Measurements from ENCODE around the gene SPATA7. TPM values are rescaled to one million over a fixed set of nuclear protein-coding genes. Genes with fewer than 3 reads are reported as not detected.

Gene SPATA7
- total RNA-seq, 1 experiment from 2014 or later, result 7.4 TPM

DNA sequence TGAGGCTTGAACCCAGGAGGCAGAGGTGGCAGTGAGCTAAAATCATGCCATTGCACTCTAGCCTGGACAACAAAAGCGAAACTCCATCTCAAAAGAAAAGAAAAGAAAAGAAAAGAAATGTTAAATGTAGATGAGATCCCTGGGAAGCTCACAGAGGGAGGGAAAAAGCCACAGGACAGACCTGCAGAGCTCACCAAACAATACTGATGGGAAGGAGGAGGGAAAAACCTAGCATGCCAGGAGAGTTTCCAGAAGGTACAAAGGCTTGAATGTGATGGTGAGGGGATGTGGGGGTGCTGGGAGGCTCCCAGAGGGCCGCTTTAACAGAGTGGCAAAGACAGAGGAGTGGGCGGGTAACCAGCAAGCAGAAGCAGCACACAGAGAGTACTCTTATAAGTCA lies 97.1 kb downstream of the SPATA7 start:
- no peak for DNase-seq (ENCODE audit: low spot score)

Other genes with a start within 250 kb of the SPATA7 start
- 0.02 TPM in 1 of 2 replicates, not detected in the other for gene KCNK10, start 62.4 kb upstream of the SPATA7 start, total RNA-seq (2014; rRNA removed; shearing (Covaris generic))
- gene PTPN21, start 169.3 kb downstream of the SPATA7 start, total RNA-seq (2014; rRNA removed; shearing (Covaris generic)), result 4.0 and 4.4 TPM in 2 replicates
- 56.8 and 68.6 TPM in 2 replicates for gene ZC3H14, start 177.4 kb downstream of the SPATA7 start, total RNA-seq (2014; rRNA removed; shearing (Covaris generic))

Data from H4 (cell line).